ENCODE data around the gene ZBED4.

The ZBED4 gene

DNA sequence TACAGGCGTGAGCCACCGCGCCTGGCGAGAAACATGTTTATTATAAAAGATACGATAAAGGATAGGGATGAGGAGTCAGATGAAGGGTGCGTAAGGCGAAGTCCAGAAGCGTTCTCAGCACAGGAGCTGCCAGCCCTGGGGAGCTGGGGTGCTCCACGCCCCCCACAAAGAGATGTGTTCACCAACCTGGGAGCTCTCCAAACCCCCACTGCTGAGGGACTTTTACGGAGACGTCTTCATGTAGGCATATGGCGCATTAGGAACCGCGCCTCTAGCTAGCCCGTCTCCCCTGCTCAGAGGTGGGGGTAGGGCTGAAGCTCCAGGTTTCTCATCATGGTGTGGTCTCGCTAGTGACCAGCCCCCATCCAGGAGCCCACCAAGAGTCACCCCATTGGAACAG, 8.4 kb upstream of the ZBED4 start:
- Histone ChIP-seq H3K27ac (ENCODE audit: low read depth, low read length, poor library complexity, severe bottlenecking) (no peak overlapping the region), H3K4me2 (ENCODE audit: low read length) (no peak overlapping the region), H3K4me1 (ENCODE audit: insufficient read depth, low read length, severe bottlenecking) (no peaks in the 10 kb centered on the region), H2AFZ (ENCODE audit: low read length) (no peak overlapping the region), H3K9ac (ENCODE audit: low read length) (no peak overlapping the region), H3K36me3 (ENCODE audit: insufficient read depth, low read length) (no peaks in the 10 kb centered on the region), H3K27me3 (ENCODE audit: insufficient read depth, low read length) (no peaks in the 10 kb centered on the region), H3K4me3 (ENCODE audit: low read depth, low read length, poor library complexity, severe bottlenecking) (no peak overlapping the region), H3F3A (ENCODE audit: insufficient read depth, low read length) (no peaks in the 10 kb centered on the region), H3K79me2 (ENCODE audit: insufficient read depth, low read length) (no peaks in the 10 kb centered on the region), H3K9me3 (ENCODE audit: low read length) (no peaks in the 10 kb centered on the region), H3K9me2 (ENCODE audit: low read depth, low read length) (no peaks in the 10 kb centered on the region), H4K20me1 (ENCODE audit: insufficient read depth, low read length) (no peaks in the 10 kb centered on the region)
- no peak for TF ChIP-seq EZH2 (IDR thresholded peaks at IDR 0.05; ENCODE audit: borderline replicate concordance, low read length)
- TF ChIP-seq, protein P1, sequence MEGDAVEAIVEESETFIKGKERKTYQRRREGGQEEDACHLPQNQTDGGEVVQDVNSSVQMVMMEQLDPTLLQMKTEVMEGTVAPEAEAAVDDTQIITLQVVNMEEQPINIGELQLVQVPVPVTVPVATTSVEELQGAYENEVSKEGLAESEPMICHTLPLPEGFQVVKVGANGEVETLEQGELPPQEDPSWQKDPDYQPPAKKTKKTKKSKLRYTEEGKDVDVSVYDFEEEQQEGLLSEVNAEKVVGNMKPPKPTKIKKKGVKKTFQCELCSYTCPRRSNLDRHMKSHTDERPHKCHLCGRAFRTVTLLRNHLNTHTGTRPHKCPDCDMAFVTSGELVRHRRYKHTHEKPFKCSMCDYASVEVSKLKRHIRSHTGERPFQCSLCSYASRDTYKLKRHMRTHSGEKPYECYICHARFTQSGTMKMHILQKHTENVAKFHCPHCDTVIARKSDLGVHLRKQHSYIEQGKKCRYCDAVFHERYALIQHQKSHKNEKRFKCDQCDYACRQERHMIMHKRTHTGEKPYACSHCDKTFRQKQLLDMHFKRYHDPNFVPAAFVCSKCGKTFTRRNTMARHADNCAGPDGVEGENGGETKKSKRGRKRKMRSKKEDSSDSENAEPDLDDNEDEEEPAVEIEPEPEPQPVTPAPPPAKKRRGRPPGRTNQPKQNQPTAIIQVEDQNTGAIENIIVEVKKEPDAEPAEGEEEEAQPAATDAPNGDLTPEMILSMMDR (IDR thresholded peaks at IDR 0.05; ENCODE audit: low read length) = no peak

DNA sequence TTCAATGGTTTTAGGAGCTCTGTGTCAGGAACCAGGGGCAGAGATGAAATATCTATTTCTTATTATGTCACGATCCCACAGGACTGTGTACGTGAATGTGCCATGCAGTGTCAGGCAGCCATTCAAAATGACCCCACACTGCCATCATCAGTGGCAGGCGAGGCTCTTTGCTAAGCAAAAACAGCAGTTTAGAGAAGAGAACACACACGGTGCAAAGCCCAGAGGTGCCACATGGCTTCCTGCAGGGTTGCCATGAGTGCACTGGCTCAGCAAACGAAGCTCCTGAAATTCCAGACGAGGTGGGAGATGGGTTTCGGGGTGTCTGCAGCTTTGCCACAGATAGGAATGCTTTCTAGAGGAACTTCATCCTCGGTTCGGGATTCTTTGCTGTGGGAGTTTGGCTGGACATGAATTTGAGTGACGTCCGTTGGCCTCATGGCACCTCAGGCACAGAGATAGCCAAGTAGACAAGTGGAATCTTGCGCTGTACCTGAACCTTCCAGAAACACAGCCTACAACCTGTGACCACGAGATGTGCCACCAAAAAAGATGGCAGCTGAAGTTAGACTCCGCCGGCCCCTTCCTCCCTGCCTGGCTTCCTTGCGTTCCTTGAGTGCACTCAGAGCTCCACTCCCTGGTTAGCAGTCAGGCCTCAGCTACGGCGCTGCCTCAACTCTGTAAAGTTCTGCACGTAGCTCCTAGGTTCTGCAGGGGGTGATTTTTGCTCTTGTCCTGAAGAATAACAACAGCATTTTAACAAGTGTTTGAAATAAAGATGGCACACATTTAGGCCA, 7.8 kb upstream of the ZBED4 start:
- H4K20me1 ChIP-seq (ENCODE audit: insufficient read depth, low read length) = no peaks in the 10 kb centered on the region
- no peaks in the 10 kb centered on the region for H3K79me2 ChIP-seq (ENCODE audit: insufficient read depth, low read length)
- H3K4me1 ChIP-seq (ENCODE audit: insufficient read depth, low read length, severe bottlenecking) = no peaks in the 10 kb centered on the region
- no peak for TF ChIP-seq EZH2 (IDR thresholded peaks at IDR 0.05; ENCODE audit: borderline replicate concordance, low read length)
- TF ChIP-seq, protein P1 (IDR thresholded peaks at IDR 0.05; ENCODE audit: low read length) = no peak
- no peak overlapping the region for H2AFZ ChIP-seq (ENCODE audit: low read length)
- H3K9me2 ChIP-seq (ENCODE audit: low read depth, low read length) = no peaks in the 10 kb centered on the region
- no peaks in the 10 kb centered on the region for H3K9me3 ChIP-seq (ENCODE audit: low read length)
- no peak overlapping the region for H3K27ac ChIP-seq (ENCODE audit: low read depth, low read length, poor library complexity, severe bottlenecking)
- H3K36me3 ChIP-seq (ENCODE audit: insufficient read depth, low read length) = no peaks in the 10 kb centered on the region
- H3F3A ChIP-seq (ENCODE audit: insufficient read depth, low read length) = no peaks in the 10 kb centered on the region
- H3K9ac ChIP-seq (ENCODE audit: low read length) = no peak overlapping the region
- H3K4me3 ChIP-seq (ENCODE audit: low read depth, low read length, poor library complexity, severe bottlenecking) = no peak overlapping the region
- H3K4me2 ChIP-seq (ENCODE audit: low read length) = no peak overlapping the region
- H3K27me3 ChIP-seq (ENCODE audit: insufficient read depth, low read length) = no peaks in the 10 kb centered on the region

DNA sequence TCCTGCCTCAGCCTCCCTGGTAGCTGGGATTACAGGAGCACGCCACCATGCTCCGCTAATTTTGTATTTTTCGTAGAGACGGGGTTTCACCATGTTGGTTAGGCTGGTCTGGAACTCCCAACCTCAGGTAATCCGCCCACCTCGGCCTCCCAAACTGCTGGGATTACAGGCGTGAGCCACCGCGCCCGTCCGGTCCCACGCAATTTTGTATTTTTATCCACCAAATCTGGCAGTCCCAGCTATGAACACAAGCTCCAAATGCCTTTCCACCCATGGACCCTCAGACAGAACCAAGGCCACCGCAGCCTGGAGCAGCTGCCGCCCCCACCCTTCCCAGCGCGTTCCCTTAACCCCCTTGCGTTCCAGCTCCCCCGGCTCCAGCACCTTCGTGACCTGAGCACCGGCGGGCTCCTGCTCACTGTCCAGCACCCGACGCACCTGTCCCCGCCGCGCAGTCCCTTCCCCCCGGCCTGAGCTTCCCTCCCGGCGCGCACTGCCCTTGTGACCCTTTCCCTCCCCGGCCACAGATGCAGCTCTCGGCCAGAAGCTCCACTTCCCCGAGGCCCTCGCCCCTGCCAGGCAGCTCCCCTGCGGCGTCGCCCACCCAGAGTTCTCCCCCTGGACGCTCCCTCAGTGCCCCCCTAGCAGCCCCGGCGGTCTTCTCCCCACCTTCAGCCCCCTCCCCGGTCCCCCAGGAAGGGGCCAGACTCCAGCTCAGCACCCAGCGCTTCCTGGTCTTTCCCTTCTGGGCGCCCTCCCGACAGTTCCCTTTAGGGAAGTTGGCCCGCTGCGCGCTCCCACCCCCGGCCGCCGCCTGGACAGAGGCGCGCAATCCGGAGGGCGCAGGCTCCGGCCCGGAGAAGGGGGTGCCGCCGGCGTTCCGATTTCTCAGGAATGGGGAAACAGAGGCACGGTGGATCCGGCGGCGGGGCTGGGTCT, 5.6 kb upstream of the ZBED4 start:
- Histone ChIP-seq H3K36me3 (ENCODE audit: insufficient read depth, low read length) (no peaks in the 10 kb centered on the region), H3K9me2 (ENCODE audit: low read depth, low read length) (no peaks in the 10 kb centered on the region), H3K27ac (ENCODE audit: low read depth, low read length, poor library complexity, severe bottlenecking) (no peak overlapping the region), H3K9ac (ENCODE audit: low read length) (no peak overlapping the region), H3K79me2 (ENCODE audit: insufficient read depth, low read length) (no peaks in the 10 kb centered on the region), H4K20me1 (ENCODE audit: insufficient read depth, low read length) (no peaks in the 10 kb centered on the region), H3K4me3 (ENCODE audit: low read depth, low read length, poor library complexity, severe bottlenecking) (no peak overlapping the region), H3K9me3 (ENCODE audit: low read length) (no peaks in the 10 kb centered on the region), H3K27me3 (ENCODE audit: insufficient read depth, low read length) (no peaks in the 10 kb centered on the region), H2AFZ (ENCODE audit: low read length) (no peak overlapping the region), H3K4me2 (ENCODE audit: low read length) (no peak overlapping the region), H3K4me1 (ENCODE audit: insufficient read depth, low read length, severe bottlenecking) (peaks cover 6% of the 10 kb centered on the region), H3F3A (ENCODE audit: insufficient read depth, low read length) (no peaks in the 10 kb centered on the region)
- TF ChIP-seq, protein P1 (IDR thresholded peaks at IDR 0.05; ENCODE audit: low read length) = no peak
- no peak for TF ChIP-seq EZH2 (IDR thresholded peaks at IDR 0.05; ENCODE audit: borderline replicate concordance, low read length)

Measured in OCI-LY1 (cell line).